GM13977 (cell line): ENCODE data around the gene TMPRSS12.
"Not testable (repeated sequence)": the region's sequence is repeated elsewhere in the genome, so short reads cannot be mapped to it uniquely, and the experiment has no call there.

Source experiments
- DNase-seq: peaks from one replicate; pipeline ENCODE4 v3.0.0; 2012; ENCODE audit warnings: low spot score
- in situ Hi-C: fragments of 300-500 bp; cut with MboI; formaldehyde crosslinking; loops from one replicate; pipeline ENCODE4 v1.12.0; 2022; ENCODE audit warnings: low sequenced_read_pairs, low pct_unique_long_range_greater_than_20kb, mixed read lengths, inconsistent platforms; ENCODE audit not compliant: unreplicated experiment
- TF ChIP-seq, protein P1 (sequence below): IDR thresholded peaks from 2 replicates; pipeline ENCODE4 v1.5.1; 2012; ENCODE audit warnings: mild to moderate bottlenecking, control low read depth; ENCODE audit not compliant: insufficient read depth; ENCODE audit errors: extremely low read depth, missing control alignments

TMPRSS12 gene

DNA sequence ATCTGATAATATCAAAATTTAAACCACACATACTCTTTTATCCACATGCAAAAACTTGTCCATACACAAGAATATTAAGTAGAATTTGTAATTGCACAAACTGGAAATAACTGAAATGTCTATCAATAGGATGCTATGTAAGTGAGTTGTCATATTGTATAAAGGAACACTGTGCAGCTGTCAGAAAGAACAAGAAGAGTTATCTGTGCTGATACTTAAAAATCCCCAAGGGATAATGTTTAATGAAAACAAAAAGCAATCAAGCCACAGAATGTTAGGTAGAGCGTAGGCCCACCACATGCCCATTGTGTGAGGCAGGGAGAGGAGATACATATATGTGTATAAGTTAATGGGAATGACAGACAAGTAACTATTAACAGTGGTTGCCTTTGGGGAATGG, 83.7 kb downstream of the TMPRSS12 start:
- TF ChIP-seq, protein P1, sequence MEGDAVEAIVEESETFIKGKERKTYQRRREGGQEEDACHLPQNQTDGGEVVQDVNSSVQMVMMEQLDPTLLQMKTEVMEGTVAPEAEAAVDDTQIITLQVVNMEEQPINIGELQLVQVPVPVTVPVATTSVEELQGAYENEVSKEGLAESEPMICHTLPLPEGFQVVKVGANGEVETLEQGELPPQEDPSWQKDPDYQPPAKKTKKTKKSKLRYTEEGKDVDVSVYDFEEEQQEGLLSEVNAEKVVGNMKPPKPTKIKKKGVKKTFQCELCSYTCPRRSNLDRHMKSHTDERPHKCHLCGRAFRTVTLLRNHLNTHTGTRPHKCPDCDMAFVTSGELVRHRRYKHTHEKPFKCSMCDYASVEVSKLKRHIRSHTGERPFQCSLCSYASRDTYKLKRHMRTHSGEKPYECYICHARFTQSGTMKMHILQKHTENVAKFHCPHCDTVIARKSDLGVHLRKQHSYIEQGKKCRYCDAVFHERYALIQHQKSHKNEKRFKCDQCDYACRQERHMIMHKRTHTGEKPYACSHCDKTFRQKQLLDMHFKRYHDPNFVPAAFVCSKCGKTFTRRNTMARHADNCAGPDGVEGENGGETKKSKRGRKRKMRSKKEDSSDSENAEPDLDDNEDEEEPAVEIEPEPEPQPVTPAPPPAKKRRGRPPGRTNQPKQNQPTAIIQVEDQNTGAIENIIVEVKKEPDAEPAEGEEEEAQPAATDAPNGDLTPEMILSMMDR, result no peak
- in situ Hi-C loops, result no loop called here
- DNase-seq, result no peak

DNA sequence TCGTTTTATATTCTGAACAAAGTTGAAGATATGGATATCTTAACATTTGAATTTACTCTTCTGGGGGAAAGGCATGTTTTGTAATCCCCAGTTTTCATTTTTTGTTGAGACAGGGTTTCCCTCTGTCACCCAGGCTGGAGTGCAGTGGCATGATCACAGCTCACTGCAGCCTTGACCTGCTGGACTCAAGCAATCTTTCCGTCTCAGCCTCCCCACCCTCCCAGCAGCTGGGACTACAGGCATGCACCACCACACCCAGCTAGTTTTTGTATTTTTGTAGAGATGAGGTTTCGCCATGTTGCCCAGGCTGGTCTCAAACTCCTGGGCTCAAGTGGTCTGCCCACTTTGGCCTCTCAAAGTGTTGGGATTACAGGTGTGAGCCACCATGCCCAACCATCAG, 84.2 kb downstream of the TMPRSS12 start:
- DNase-seq, in situ Hi-C loops: not testable (repeated sequence)

DNA sequence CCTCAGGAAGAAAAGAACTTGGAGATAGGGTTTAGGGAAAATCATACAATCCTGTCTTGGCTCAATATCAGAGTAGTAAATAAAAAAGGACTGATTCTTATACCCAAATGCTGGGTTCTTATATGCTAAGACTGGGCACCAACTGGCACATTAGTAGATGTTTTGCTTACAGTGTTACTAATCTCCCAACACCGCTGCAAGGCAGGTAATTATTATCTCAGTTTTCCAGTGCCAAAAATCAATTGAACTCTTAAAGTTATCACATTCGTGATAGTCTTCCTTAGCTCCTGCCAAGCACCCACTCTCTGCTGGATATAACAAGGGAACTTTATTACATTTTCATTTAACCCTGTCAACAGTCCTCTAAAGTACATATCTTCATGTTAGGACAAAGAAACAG, 84.6 kb downstream of the TMPRSS12 start:
- in situ Hi-C loops, result no loop called here
- TF ChIP-seq, protein P1, result no peak
- DNase-seq, result no peak

DNA sequence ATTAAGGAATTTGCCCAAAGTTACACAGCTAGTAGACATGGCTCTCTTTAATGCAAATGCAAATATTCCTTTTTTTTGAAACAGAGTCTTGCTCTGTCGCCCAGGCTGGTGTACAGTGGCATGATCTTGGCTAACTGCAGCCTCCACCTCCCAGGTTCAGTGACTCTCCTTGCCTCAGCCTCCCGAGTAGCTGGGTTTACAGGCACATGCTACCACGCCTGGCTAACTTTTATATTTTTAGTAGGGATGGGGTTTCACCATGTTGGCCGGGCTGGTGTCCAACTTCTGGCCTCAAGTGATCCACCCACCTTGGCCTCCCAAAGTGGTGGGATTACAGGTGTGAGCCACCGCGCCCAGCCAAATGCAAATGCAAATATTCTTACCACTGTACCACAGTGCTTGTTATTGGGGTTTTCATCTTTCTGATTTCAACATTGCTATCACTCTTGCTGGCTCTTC, 85.1 kb downstream of the TMPRSS12 start:
- TF ChIP-seq, protein P1, result no peak
- in situ Hi-C loops, result no loop called here
- no peak for DNase-seq

DNA sequence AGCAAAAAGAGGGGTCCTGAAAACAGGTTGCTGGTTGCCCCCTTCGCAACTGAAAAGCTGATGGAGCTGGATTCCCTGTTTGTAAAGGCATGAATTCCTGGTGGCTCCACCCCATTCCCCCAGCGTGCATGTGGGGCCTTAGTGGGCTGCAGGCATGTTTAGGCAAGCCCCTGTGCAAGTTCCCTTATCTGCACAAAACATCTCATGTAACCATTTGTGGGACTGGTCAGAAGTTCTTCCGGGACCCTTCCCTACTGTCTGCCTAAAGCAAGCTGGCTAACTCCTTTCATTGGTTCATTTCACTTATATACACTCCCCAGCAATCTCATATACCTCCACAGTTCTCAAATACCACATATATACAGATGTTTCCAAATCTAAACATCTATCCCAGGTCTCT, 85.7 kb downstream of the TMPRSS12 start:
- no peak for DNase-seq
- TF ChIP-seq, protein P1, result no peak
- in situ Hi-C loops, result no loop called here

DNA sequence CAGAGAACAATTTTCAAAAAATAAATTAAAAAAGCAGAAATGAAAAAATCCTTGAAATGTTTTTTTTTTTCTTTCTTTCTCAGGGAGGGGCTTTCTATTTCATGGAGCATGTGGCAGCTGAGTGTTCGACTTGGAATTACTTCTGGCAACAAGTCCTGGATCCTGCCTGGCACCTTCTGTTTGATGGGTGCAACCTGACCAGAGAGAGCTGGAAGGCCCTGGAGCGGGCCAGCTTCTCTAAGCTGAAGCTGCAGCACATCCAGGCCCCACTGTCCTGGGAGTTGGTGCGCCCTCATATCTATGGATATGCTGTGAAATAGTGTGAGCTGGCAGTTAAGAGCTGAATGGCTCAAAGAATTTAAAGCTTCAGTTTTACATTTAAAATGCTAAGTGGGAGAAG, 87.1 kb downstream of the TMPRSS12 start:
- TF ChIP-seq, protein P1, result no peak
- no peak for DNase-seq
- in situ Hi-C loops, result no loop called here

DNA sequence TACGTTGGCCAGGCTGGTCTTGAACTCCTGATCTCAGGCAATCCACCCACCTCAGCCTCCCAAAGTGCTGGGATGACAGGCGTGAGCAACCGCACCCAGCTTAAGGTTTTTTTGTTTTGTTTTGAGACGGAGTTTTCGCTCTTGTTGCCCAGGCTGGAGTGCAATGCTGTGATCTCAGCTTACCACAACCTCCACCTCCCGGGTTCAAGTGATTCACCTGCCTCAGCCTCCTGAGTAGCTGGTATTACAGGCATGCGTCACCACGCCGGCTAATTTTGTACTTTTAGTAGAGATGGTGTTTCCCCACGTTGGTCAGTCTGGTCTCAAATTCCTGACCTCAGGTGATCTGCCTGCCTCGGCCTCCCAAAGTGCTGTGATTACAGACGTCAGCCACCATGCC, 87.8 kb downstream of the TMPRSS12 start:
- DNase-seq, in situ Hi-C loops: not testable (repeated sequence)

DNA sequence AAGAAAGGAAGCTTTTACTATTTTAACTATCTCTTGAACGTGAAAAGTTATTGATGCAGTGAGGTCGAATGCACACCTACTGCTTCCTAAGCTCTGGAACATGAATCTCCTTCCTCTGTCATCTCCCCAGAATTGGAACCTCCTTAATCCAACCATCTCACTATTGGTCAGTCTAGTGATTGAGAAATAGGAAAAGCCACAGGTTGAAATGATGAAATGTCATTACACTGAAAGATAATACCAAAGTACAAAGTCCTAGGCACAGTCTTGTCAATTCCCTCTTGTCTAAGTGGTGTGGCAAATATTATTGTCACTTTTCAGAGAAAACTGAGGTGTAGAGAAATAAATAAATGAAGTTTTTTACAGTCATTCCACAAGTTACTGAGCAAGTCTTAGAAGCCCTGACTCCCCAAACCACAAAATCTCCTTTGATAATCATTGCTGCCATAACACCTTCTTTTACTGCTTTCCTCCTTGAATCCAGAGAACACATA, 90.1 kb downstream of the TMPRSS12 start:
- TF ChIP-seq, protein P1, result no peak
- in situ Hi-C loops, result no loop called here

More for the DNA sequence above, 90.1 kb downstream of the TMPRSS12 start:
- no peak for DNase-seq
